ENCODE results near the gene COBL.

DNA sequence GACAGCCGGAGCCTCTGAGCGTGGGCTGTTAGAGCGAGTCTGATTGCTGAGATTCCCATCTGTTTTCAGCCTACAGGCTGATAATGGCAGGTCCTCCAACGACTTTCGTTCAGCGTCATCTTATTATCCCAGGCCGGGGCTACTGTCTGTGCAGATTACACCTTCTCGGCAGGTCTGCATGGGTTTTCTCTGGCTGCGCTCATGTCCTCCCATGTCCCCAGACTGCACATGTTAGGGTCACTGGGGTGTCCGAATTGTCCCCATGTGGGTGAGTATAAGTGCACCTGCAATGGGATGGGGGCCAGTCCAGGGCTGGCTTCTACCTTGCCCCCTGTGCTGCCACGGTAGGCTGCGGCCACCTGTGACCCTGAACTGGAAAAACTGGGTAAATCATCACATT, 257.8 kb downstream of the COBL start:
- TF ChIP-seq, protein P1, sequence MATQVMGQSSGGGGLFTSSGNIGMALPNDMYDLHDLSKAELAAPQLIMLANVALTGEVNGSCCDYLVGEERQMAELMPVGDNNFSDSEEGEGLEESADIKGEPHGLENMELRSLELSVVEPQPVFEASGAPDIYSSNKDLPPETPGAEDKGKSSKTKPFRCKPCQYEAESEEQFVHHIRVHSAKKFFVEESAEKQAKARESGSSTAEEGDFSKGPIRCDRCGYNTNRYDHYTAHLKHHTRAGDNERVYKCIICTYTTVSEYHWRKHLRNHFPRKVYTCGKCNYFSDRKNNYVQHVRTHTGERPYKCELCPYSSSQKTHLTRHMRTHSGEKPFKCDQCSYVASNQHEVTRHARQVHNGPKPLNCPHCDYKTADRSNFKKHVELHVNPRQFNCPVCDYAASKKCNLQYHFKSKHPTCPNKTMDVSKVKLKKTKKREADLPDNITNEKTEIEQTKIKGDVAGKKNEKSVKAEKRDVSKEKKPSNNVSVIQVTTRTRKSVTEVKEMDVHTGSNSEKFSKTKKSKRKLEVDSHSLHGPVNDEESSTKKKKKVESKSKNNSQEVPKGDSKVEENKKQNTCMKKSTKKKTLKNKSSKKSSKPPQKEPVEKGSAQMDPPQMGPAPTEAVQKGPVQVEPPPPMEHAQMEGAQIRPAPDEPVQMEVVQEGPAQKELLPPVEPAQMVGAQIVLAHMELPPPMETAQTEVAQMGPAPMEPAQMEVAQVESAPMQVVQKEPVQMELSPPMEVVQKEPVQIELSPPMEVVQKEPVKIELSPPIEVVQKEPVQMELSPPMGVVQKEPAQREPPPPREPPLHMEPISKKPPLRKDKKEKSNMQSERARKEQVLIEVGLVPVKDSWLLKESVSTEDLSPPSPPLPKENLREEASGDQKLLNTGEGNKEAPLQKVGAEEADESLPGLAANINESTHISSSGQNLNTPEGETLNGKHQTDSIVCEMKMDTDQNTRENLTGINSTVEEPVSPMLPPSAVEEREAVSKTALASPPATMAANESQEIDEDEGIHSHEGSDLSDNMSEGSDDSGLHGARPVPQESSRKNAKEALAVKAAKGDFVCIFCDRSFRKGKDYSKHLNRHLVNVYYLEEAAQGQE (IDR thresholded peaks at IDR 0.05; ENCODE audit: insufficient read depth in 1 of 2, low read depth in 2 of 2, low read length in 2 of 2): no peak
- TF ChIP-seq TAF1 (IDR thresholded peaks at IDR 0.05; ENCODE audit: borderline replicate concordance, insufficient read depth, low read length) (no peak), FOXP2 (optimal IDR thresholded peaks at IDR 0.05; ENCODE audit: borderline replicate concordance, extremely low read depth, extremely low read length, insufficient read depth) (no peak)

Measured in PFSK-1 (cell line).